PC-9 (cell line): ENCODE data around the gene CLDN17.

Experiments
- CTCF ChIP-seq: fragments of 200-600 bp; sonication (generic); conservative IDR thresholded peaks from 2 replicates; pipeline ENCODE4 v1.6.1; 2017; ENCODE audit warnings: mixed run types, antibody characterized with exemption, mild to moderate bottlenecking, moderate library complexity
- EZH2 ChIP-seq: fragments of 200-600 bp; sonication (generic); IDR thresholded peaks from 2 replicates; pipeline ENCODE4 v1.8.0; 2017; ENCODE audit warnings: antibody characterized with exemption, low read depth

DNA sequence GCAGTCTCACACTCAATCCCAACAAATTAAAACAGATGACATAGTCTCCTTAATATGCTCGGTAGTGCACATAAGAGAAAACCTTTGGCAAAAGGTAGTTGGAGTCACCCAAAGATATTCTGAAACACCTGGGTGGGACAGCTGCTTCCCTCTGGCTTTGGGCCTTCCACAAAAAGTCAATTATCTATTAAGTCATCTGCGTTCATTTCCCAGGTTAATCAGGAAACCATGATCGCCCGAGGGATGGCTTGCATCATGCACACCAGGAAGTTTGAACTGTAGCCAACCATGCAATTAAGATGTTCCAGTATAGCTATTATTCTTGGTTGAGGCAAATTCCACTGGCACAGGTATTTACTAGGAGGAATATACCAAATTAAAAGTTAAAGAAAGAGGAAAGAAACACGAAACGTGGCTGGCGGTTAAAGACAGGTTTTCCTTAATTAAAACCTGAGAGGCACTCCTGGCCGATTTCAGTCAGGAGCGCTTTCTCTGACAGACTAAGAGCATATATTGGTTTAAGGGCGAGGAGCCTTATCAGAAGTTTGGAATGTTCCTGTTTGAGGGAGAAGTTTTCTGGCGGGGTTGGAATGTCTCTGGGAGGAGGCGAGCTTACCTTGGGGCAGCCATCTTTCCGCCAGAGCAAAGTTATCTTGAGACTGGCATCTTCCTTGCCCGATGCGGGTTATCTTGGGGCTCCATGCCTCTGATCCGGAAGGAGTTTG is 19.9 kb downstream of the CLDN17 start:
- TF ChIP-seq CTCF (no peak), EZH2 (no peak)
